ENCODE results near the gene ABLIM2. TPM values are rescaled to one million over a fixed set of nuclear protein-coding genes. Genes with fewer than 3 reads are reported as not detected.

ABLIM2 gene
- total RNA-seq, 2 donors from 2014 or later, result 6.0 to 20.8 TPM

- intact Hi-C loops (cut with DNase I), result no loop called here
- Histone ChIP-seq H3K27ac (no peak overlapping the region), H3K4me3 (no peak overlapping the region), H3K27me3 (no peaks in the 10 kb centered on the region), H3K36me3 (replicated peaks in 1 of 2; ENCODE audit: insufficient read depth in 1 of 2, low read depth in 2 of 2) (no peaks in the 10 kb centered on the region), H3K9me3 (no peaks in the 10 kb centered on the region), H3K4me1 (no peaks in the 10 kb centered on the region)
- no peak for TF ChIP-seq POLR2A (IDR thresholded peaks at IDR 0.05)
- no peak for TF ChIP-seq CTCF (IDR thresholded peaks at IDR 0.05)
- ATAC-seq (peak; percentile 24), DNase-seq (peak in 1 of 4 donors; percentile 36)
- 62 to 75% methylated on average over 25 to 32 of the region's 32 CpGs for WGBS, 2 donors
These were observed 79.4 kb downstream of the ABLIM2 start for GRCh38 chr4:8079031-8079885.

- H3K27me3 ChIP-seq, result no peaks in the 10 kb centered on the region
- intact Hi-C loops (cut with DNase I), result no loop called here
- WGBS, 2 donors, result 85 to 88% methylated on average over 5 to 8 of the region's 8 CpGs
- no peaks in the 10 kb centered on the region for H3K36me3 ChIP-seq (replicated peaks in 1 of 2; ENCODE audit: insufficient read depth in 1 of 2, low read depth in 2 of 2)
- H3K4me3 ChIP-seq, result no peak overlapping the region
- no peak for DNase-seq
- H3K27ac ChIP-seq, result no peak overlapping the region
- no peak for TF ChIP-seq POLR2A (IDR thresholded peaks at IDR 0.05)
- TF ChIP-seq CTCF (IDR thresholded peaks at IDR 0.05), result no peak
- no peaks in the 10 kb centered on the region for H3K9me3 ChIP-seq
- ATAC-seq, result no peak
- no peaks in the 10 kb centered on the region for H3K4me1 ChIP-seq
These were observed 80.0 kb downstream of the ABLIM2 start for GRCh38 chr4:8078610-8079015.

- Histone ChIP-seq H3K27me3 (no peaks in the 10 kb centered on the region), H3K9me3 (no peaks in the 10 kb centered on the region), H3K4me1 (no peaks in the 10 kb centered on the region), H3K4me3 (no peak overlapping the region), H3K36me3 (replicated peaks in 1 of 2; ENCODE audit: insufficient read depth in 1 of 2, low read depth in 2 of 2) (no peaks in the 10 kb centered on the region), H3K27ac (no peak overlapping the region)
- intact Hi-C loops (cut with DNase I), result no loop called here
- WGBS, 2 donors, result 92 to 97% methylated on average over 6 to 11 of the region's 11 CpGs
- TF ChIP-seq POLR2A (IDR thresholded peaks at IDR 0.05) (no peak), CTCF (IDR thresholded peaks at IDR 0.05) (no peak)
- DNase-seq (no peak), ATAC-seq (no peak)
These were observed 80.5 kb downstream of the ABLIM2 start for GRCh38 chr4:8078109-8078494.

GRCh38 chr4:8077181-8078108 lies 81.2 kb downstream of the ABLIM2 start:
- no peak overlapping the region for H3K4me3 ChIP-seq
- no peaks in the 10 kb centered on the region for H3K36me3 ChIP-seq (replicated peaks in 1 of 2; ENCODE audit: insufficient read depth in 1 of 2, low read depth in 2 of 2)
- H3K4me1 ChIP-seq, result no peaks in the 10 kb centered on the region
- no peaks in the 10 kb centered on the region for H3K27me3 ChIP-seq
- ATAC-seq, result no peak
- no peaks in the 10 kb centered on the region for H3K9me3 ChIP-seq
- H3K27ac ChIP-seq, result no peak overlapping the region
- no peak for DNase-seq
- TF ChIP-seq POLR2A (IDR thresholded peaks at IDR 0.05) (no peak), CTCF (IDR thresholded peaks at IDR 0.05) (no peak)
- 94 to 95% methylated on average over 22 to 23 of the region's 23 CpGs for WGBS, 2 donors
- intact Hi-C loops (cut with DNase I), result no loop called here

Measured in body of pancreas (tissue), 4 donors.